G401.6 (cell line): Measurements from ENCODE around the gene LEFTY2.
"Not testable (repeated sequence)": the region's sequence is repeated elsewhere in the genome, so short reads cannot be mapped to it uniquely, and the experiment has no call there.

Experiments used
- FAIRE-seq: peaks from 2 replicates; lab custom pipeline; 2012; peaks lifted over from hg19 to GRCh38; lab: Jason Lieb, UNC

The LEFTY2 gene

GRCh38 chr1:225899044-225899925 is 41.7 kb downstream of the LEFTY2 start:
- no peak for FAIRE-seq

- no peak for FAIRE-seq
These were observed 43.2 kb downstream of the LEFTY2 start for GRCh38 chr1:225897595-225898514.

DNA sequence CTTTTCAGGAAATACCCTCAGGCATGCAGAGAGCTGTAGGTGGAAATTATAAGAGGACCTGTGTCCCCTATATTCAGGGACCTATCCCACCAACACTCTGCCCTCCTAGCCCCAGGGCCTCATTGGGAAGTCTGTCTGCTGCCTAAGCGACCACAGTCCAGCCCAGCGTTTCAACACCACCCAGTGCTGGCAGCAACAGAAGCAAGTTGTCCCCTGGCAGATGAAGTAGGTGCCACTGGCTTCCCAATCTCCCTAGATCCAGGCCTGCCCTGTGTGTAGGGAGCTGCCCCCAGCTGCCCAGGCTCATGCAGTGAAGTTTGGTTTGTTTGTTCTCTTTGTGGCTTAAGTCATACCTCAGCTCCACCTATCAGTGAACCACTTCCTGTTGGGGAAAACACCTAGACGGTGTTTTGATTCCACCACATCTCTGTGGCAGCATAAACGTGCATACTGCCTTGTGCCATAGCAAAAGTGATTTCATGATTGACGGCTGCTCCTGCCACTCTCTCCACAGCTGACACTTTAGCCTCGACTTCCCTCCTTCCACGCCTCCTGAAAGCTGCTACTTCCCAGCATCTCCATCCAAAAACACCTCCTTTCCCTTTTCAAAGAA is 44.0 kb downstream of the LEFTY2 start:
- FAIRE-seq = no peak

DNA sequence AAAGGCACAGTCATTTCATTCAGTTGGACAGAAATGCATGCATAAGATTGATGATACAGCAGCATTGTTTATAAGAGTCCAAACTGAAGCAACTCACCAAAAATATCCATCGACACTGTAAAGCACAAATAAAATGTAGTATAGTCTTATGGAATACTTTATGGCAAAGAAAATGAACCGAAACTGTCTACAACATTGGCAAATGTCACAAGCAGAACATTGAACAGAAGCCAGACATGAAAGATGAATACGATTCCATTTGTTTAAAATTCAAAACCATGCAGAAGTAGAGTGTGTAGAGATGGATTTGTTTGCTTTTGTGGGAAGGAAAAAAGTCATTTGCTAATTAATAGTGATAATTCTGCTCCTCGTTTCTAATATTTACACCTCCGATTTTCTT is 44.5 kb downstream of the LEFTY2 start:
- FAIRE-seq = no peak

GRCh38 chr1:225892307-225892706 is 48.7 kb downstream of the LEFTY2 start:
- no peak for FAIRE-seq

GRCh38 chr1:225891229-225891972 is 49.6 kb downstream of the LEFTY2 start:
- no peak for FAIRE-seq

GRCh38 chr1:225890346-225891228 is 50.4 kb downstream of the LEFTY2 start:
- FAIRE-seq = no peak

- no peak for FAIRE-seq
These were observed 51.3 kb downstream of the LEFTY2 start for GRCh38 chr1:225889743-225890142.

DNA sequence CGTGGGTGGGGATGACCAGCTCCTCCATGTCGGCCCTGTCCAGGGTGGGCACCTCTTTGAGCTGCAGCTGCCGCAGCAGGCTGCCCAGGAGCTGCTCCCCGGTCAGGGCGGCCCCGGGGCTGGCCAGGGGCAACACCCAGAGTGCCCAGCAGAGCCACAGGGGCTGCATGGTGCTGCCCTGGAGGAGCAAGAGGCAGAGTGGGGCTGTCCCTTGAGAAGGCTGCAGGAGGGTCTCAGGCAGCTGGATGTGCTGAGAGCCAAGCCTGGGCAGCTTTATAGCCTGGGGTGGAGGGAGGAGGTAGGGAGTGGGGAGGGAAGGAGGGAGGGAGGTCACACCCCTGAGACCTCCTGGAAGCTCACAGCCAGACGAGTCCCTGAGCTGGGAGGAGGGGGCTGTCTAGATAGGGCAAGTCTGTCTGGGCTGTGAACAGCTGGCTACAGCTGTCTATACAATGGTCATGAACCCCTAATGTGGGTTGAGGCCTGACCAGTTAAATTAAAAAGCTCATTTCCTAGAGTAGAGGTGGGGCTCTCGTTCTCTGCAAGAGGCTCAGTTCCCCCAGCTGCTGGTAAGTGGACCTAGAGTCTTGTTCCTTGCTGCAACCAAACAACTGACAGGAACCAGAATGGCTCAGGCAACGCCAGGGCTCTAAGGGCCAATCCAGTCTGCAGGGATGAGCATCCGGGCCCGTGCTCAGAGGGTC is 52.0 kb downstream of the LEFTY2 start, which contains the start of gene LEFTY1:
LEFTY1 (minus strand) TSS at position 249 of the 704 bp plus-strand sequence; CDS start at position 169, 80 bp downstream.
- FAIRE-seq = no peak

- FAIRE-seq = no peak
These were observed 52.6 kb downstream of the LEFTY2 start for GRCh38 chr1:225888289-225888897.

GRCh38 chr1:225887554-225888288 is 53.3 kb downstream of the LEFTY2 start:
- FAIRE-seq = not testable (repeated sequence)

DNA sequence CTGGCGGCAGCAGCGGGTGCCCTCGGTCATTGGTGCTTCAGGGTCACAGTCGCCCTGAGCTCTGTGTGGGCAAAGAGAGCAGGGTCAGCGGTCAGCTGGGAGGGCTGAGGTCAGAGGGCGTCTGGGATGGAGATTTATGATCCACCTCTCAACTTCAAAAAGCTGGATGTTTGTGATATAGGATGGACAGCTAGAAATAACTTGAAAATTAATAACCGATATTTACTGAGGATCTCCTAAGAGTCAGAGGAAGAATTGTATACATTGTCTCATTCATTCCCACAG is 54.0 kb downstream of the LEFTY2 start:
- no peak for FAIRE-seq
